SK-N-MC (cell line): ENCODE data around the gene CADM4.

Experiments
- DNase-seq: peaks from one replicate; pipeline ENCODE4 v3.0.0-alpha.2; 2011; ENCODE audit warnings: low read depth, low spot score
- H3K27ac ChIP-seq: fragments of 200-600 bp; sonication (generic); 2 replicates; pipeline ENCODE4 v1.5.1; 2016; ENCODE audit warnings: mixed run types
- H3K36me3 ChIP-seq: fragments of 200-600 bp; sonication (generic); 2 replicates; pipeline ENCODE4 v1.6.1; 2017; ENCODE audit warnings: antibody characterized with exemption, low read length, mixed read lengths; ENCODE audit not compliant: insufficient read depth
- H3K4me3 ChIP-seq: fragments of 200-600 bp; sonication (generic); 2 replicates; pipeline ENCODE4 v1.5.1; 2016
- H3K9ac ChIP-seq: fragments of 200-600 bp; sonication (generic); 2 replicates; pipeline ENCODE4 v1.8.0; 2017; ENCODE audit warnings: mixed run types, mixed read lengths; ENCODE audit not compliant: insufficient read length
- H3K9me3 ChIP-seq: fragments of 200-600 bp; sonication (generic); 2 replicates; pipeline ENCODE4 v1.6.1; 2017; ENCODE audit warnings: low read depth, mild to moderate bottlenecking, antibody characterized with exemption, low read length, moderate library complexity, mixed read lengths
- EZH2 ChIP-seq: fragments of 200-600 bp; sonication (generic); IDR thresholded peaks from one replicate; pipeline ENCODE4 v1.6.1; 2017; ENCODE audit warnings: antibody characterized with exemption
- FOXP2 ChIP-seq: optimal IDR thresholded peaks from 2 replicates; pipeline ENCODE3; 2011; ENCODE audit warnings: mild to moderate bottlenecking, moderate library complexity; ENCODE audit not compliant: insufficient read depth; ENCODE audit errors: extremely low read length, control extremely low read depth
- POLR2AphosphoS5 ChIP-seq: IDR thresholded peaks from 2 replicates; pipeline ENCODE4 v1.6.1; 2012; ENCODE audit warnings: mild to moderate bottlenecking, low read depth, low read length, borderline replicate concordance

CADM4 gene

DNA sequence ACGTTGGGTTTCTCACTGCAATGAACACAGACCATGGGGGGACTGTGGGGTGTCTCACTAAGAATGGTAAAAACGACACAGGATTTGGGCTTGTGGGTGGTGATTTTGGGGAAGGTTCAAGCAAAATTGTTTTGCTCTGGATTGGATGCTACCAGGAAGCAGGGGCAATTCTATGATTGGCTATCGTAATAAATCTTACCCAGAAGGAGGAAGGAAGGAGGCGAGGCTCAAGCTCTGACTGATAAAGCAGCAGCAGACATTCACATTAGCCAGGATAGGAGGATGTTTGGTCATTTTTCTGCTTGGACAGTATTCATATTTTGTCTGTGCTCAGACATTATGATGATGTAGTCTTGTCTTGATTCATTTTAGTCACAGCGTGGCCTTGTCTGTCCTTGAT, 41.8 kb downstream of the CADM4 start:
- Histone ChIP-seq H3K27ac (no peak overlapping the region), H3K9ac (peak overlapping the region; percentile 92), H3K4me3 (peak overlapping the region; percentile 85), H3K9me3 (no peaks in the 10 kb centered on the region), H3K36me3 (peaks cover 18% of the 10 kb centered on the region)
- no peak for DNase-seq
- TF ChIP-seq FOXP2 (no peak), EZH2 (no peak), POLR2AphosphoS5 (no peak)

DNA sequence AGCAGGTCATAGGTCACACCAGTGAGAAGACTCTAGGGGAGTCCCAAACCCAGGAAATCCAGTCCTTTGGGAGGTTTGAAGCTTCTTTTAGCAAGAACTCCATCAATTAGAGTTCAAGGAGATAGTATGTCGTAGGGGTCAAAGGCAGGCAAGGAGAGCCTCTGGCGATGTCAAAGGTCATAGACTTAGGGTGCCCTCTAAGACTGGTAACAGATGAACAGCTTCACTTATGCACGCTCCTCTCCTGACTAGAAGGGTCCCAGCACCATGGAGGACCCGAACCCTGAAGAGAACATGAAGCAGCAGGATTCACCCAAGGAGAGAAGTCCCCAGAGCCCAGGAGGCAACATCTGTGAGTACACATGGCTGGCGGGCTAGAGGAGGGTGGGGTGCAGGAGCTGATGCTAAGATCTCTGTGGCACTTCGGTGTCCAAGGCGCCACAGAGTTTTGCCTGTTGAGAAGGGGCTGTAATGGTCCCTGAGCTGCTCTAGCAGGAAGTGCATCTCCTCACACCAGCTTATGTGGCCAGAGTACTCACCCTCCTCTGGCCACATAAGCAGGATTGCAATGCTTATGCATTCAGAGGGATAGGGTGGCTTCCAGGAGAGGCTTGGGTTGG, 42.7 kb downstream of the CADM4 start:
- H3K27ac ChIP-seq, result peak overlapping the region; percentile 99
- H3K9me3 ChIP-seq, result no peaks in the 10 kb centered on the region
- TF ChIP-seq FOXP2 (no peak), EZH2 (no peak), POLR2AphosphoS5 (no peak)
- no peak for DNase-seq
- peak overlapping the region; percentile 92 for H3K9ac ChIP-seq
- peaks cover 18% of the 10 kb centered on the region for H3K36me3 ChIP-seq
- H3K4me3 ChIP-seq, result peak overlapping the region; percentile 85

DNA sequence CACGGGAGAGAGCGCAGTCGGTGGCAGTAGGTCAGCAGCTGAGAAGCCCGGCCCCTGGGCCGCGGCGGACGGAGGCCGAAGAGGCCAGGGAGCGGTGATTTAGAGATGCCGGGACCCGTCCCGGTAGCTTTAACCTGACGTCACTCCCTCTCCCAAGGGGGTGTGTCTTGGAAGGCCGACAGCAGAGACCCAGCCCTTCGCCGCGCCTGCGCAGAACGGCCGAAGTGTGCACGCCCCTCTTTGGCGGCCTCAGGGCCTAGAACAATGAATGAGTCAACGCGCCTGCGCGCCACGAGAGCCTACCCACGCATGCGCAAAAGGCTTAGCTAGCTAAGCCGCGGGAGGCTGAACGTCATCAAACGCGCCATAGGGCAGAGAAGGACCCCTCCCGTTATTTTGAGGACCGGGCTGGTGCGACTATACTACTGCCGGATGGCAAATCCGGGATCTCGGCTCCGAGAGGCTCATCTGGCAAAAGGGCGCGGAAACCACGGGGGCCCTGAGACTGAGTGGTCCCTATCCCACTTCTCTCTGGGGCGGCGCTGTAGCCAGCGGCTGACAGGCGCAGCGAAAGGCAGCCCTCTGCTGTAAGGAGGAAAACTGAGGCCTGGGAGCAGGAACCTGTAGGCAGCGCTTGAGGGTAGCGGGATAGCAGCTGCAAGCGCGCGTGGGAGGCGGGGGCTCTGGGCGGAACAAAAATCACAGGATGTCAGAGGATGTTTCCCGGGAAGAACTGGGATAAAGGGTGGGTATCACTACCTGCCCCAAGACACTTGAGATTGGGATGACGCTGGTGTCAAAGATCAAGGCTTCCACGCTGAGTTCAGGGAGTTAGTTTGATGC, 43.4 kb downstream of the CADM4 start, which contains the start of the genes IRGQ and ZNF576:
Gene IRGQ (minus strand): TSS at position 136 of the 843 bp plus-strand sequence. CDS start 796 bp downstream, outside the sequence.
Gene ZNF576 (plus strand): TSS at position 597 of the 843 bp plus-strand sequence. CDS start 514 bp downstream, outside the sequence.
- H3K36me3 ChIP-seq, result peaks cover 13% of the 10 kb centered on the region

DNA sequence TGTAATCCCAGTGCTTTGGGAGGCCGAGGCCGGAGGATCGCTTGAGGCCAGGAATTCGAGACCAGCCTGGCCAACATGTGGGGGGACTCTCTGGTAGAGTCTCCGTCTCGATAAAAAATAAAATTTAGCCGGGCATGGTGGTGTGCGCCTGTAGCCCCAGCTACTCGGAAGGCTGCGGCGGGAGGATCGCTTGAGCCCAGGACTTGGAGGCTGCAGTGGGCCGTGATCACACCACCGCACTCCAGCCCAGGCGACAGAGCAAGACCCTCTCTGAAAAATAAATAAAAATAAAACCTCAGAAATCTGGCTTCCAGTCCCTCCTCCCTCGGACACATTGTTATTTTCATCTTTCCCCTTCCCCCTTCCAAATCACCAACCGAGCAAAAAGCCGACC, 44.0 kb downstream of the CADM4 start:
- Histone ChIP-seq H3K9ac (peak overlapping the region; percentile 91), H3K36me3 (peaks cover 13% of the 10 kb centered on the region), H3K4me3 (peak overlapping the region; percentile 85), H3K27ac (no peak overlapping the region), H3K9me3 (no peaks in the 10 kb centered on the region)
- DNase-seq, result no peak
- TF ChIP-seq POLR2AphosphoS5 (no peak), EZH2 (no peak), FOXP2 (no peak)

More for the DNA sequence above, 43.4 kb downstream of the CADM4 start, which contains the start of the genes IRGQ and ZNF576:
- H3K27ac ChIP-seq, result peak within 1 kb of the TSS; percentile 99
- peak within 1 kb of the TSS; percentile 85 for H3K4me3 ChIP-seq
- peak; percentile 97 for DNase-seq
- TF ChIP-seq EZH2 (no peak), POLR2AphosphoS5 (peak; percentile 59; the same call in 1 of the 2 replicates), FOXP2 (no peak)
- H3K9me3 ChIP-seq, result no peaks in the 10 kb centered on the region
- peak within 1 kb of the TSS; percentile 92 for H3K9ac ChIP-seq

DNA sequence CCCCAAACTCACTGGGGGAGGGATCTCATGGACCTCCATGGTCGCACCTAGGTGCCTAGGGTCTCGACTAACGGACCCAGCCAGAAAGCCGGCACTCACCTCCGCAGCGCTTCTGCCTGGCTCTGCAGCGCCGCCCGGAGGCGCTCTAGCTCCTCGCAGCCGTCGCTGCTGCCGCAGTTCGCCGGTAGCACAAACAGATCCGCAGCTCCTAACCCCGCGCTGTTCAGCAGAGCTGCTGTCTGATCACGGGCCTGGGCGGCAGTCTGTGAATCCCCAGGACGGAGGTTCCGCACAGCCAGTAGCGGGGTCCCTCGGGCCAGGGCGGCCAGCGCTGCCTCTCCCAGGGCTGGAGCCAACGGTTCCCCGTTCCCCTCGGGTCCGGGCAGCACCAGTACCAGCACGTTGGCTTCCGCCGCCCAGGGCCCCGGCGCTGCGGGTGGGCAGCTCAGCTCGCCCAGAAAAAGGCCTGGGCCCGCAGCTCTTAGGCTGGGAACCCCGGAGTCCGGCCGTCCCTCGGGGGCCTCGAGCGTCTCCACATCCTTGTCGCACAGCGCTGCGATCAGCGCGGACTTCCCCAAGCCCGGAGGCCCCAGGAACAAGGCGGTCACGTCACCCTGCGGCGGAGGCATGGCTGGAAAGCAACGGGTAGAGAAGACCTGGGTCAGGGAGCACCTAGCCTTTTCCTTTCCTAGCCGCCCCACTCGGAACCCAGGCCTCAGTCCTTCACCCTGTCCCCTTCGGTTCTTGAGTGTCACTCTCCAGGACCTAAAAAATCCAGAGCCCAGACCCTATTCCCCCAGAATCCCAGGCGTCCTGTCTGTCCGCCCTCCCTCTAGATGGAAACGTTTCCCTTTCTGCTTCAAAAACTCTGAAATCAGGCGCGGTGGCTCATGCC, 44.7 kb downstream of the CADM4 start:
- Histone ChIP-seq H3K9ac (peak overlapping the region; percentile 91), H3K27ac (no peak overlapping the region), H3K4me3 (peak overlapping the region; percentile 85), H3K36me3 (peaks cover 9% of the 10 kb centered on the region), H3K9me3 (no peaks in the 10 kb centered on the region)
- no peak for DNase-seq
- TF ChIP-seq POLR2AphosphoS5, result no peak
- no peak for TF ChIP-seq FOXP2
- TF ChIP-seq EZH2, result no peak

DNA sequence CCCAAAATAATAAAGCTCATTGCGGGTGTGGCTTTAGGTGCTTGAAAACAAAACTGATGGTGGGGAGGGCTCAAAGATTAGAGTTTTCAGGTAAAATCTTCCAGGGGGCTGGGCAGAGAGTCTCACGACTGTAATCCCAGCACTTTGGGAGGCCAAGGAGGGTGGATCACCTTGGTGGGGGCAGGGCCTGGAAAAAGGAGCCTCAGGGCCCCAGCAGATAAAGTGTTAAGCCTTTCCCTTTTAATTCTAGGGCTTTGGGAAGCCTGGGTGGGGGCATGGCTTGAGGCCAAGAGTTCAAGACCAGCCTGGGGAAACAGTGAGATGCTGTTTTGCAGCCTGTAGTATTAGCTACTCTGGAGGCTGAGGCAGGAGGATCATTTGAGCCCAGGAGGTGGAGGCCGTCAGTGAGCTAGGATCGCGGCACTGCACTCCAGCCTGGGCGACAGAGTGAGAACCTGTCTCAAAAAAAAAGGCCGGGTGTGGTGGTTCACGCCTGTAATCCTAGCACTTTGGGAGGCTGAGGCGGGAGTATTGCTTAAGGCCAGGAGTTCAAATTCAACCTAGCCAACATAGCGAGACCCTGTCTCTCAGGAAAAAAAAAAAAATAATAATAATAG, 45.5 kb downstream of the CADM4 start:
- Histone ChIP-seq H3K9me3 (no peaks in the 10 kb centered on the region), H3K36me3 (peaks cover 3% of the 10 kb centered on the region; the same call in 1 of the 2 replicates), H3K4me3 (no peak overlapping the region), H3K27ac (no peak overlapping the region), H3K9ac (no peak overlapping the region)
- TF ChIP-seq FOXP2 (no peak), EZH2 (no peak), POLR2AphosphoS5 (no peak)
- no peak for DNase-seq

DNA sequence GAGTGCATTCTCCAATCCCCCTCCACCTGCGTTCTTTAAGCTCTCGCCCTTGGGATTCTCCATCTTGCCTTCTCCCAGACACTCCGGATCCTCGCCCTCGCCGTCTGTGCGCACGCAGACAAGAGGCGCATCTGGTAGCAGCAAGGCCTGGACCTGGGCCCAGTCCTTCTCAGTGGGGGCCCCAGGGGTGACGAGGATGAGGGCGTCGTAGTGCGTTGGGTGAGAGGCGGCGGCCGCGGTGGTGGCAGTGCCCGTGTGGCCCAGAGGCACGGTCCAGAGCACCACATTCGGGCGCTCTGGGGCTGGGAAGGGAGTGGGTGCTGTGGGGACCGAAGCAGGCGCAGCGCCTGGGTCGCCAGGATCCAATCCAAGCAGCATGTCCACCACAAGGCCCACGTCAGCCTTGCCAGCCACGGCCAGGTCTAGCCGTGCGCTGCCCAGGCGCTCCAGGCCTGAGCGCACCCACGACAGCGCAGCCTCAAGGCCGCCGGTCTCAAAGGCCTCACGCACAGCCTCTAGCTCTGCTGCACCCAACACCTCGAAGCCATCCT, 46.8 kb downstream of the CADM4 start:
- Histone ChIP-seq H3K4me3 (no peak overlapping the region), H3K9ac (no peak overlapping the region), H3K36me3 (no peaks in the 10 kb centered on the region; the same call in 1 of the 2 replicates), H3K9me3 (no peaks in the 10 kb centered on the region), H3K27ac (no peak overlapping the region)
- TF ChIP-seq EZH2, result no peak
- TF ChIP-seq POLR2AphosphoS5, result no peak
- no peak for TF ChIP-seq FOXP2
- DNase-seq, result no peak
